H9 (cell line): ENCODE data around the gene GNA15. TPM values are rescaled to one million over a fixed set of nuclear protein-coding genes. Genes with fewer than 3 reads are reported as not detected.

Experiments
- DNase-seq: peaks from one replicate; pipeline ENCODE4 v3.0.0-alpha.2; 2017
- H2AFZ ChIP-seq: one replicate; pipeline ENCODE4 v1.6.1; 2013; ENCODE audit warnings: mild to moderate bottlenecking, low read length, control low read depth, moderate library complexity
- H2AK5ac ChIP-seq: 2 replicates; pipeline ENCODE4 v1.6.1; 2013; ENCODE audit warnings: low read length, control low read depth, mixed read lengths; ENCODE audit not compliant: insufficient read length
- H2BK120ac ChIP-seq: one replicate; pipeline ENCODE4 v1.6.1; 2013; ENCODE audit warnings: low read depth, mild to moderate bottlenecking, low read length, control low read depth, inconsistent platforms; ENCODE audit not compliant: poor library complexity, severe bottlenecking
- H2BK12ac ChIP-seq: 2 replicates; pipeline ENCODE4 v1.6.1; 2013; ENCODE audit warnings: low read length, control low read depth, mixed read lengths, low read depth; ENCODE audit not compliant: insufficient read length
- H2BK15ac ChIP-seq: 2 replicates; pipeline ENCODE4 v1.6.1; 2013; ENCODE audit warnings: low read depth, low read length, control low read depth
- H2BK20ac ChIP-seq: one replicate; pipeline ENCODE4 v1.6.1; 2013; ENCODE audit warnings: low read depth, mild to moderate bottlenecking, low read length, control low read depth, inconsistent platforms; ENCODE audit not compliant: poor library complexity, severe bottlenecking
- H2BK5ac ChIP-seq: 2 replicates; pipeline ENCODE4 v1.6.1; 2013; ENCODE audit warnings: low read length, control low read depth, mixed read lengths; ENCODE audit not compliant: insufficient read length
- H3K14ac ChIP-seq: 2 replicates; pipeline ENCODE4 v1.6.1; 2013; ENCODE audit warnings: low read length, control low read depth; ENCODE audit not compliant: insufficient read depth
- H3K18ac ChIP-seq: 2 replicates; pipeline ENCODE4 v1.6.1; 2013; ENCODE audit warnings: low read depth, mild to moderate bottlenecking, mixed read lengths, low read length, control low read depth; ENCODE audit not compliant: insufficient read length
- H3K23ac ChIP-seq: 2 replicates; pipeline ENCODE4 v1.6.1; 2013; ENCODE audit warnings: low read length, control low read depth, mixed read lengths, low read depth; ENCODE audit not compliant: insufficient read length
- H3K23me2 ChIP-seq: 2 replicates; pipeline ENCODE4 v1.6.1; 2013; ENCODE audit warnings: low read depth, mild to moderate bottlenecking, mixed read lengths, low read length, control low read depth; ENCODE audit not compliant: insufficient read length, poor library complexity, severe bottlenecking
- H3K27ac ChIP-seq: 2 replicates; pipeline ENCODE4 v1.5.1; 2013; ENCODE audit warnings: low read length, control low read depth, mixed read lengths, low read depth; ENCODE audit not compliant: insufficient read length
- H3K27me3 ChIP-seq: 2 replicates; pipeline ENCODE4 v1.6.1; 2013; ENCODE audit warnings: low read length, control low read depth, inconsistent platforms; ENCODE audit not compliant: insufficient read depth
- H3K4ac ChIP-seq: 2 replicates; pipeline ENCODE4 v1.6.1; 2013; ENCODE audit warnings: low read depth, mild to moderate bottlenecking, control low read depth, inconsistent platforms, low read length, moderate library complexity
- H3K4me1 ChIP-seq: 2 replicates; pipeline ENCODE4 v1.6.1; 2013; ENCODE audit warnings: low read length, control low read depth, inconsistent platforms; ENCODE audit not compliant: insufficient read depth
- H3K4me2 ChIP-seq: 2 replicates; pipeline ENCODE4 v1.6.1; 2013; ENCODE audit warnings: low read length, control low read depth, mixed read lengths; ENCODE audit not compliant: insufficient read length, insufficient read depth
- H3K56ac ChIP-seq: 2 replicates; pipeline ENCODE4 v1.6.1; 2013; ENCODE audit warnings: low read depth, mild to moderate bottlenecking, mixed read lengths, low read length, control low read depth; ENCODE audit not compliant: insufficient read length
- H3K79me1 ChIP-seq: 2 replicates; pipeline ENCODE4 v1.6.1; 2013; ENCODE audit warnings: low read depth, mild to moderate bottlenecking, moderate library complexity, low read length, control low read depth, inconsistent platforms; ENCODE audit not compliant: insufficient read depth, poor library complexity, severe bottlenecking
- H3K79me2 ChIP-seq: 2 replicates; pipeline ENCODE4 v1.6.1; 2013; ENCODE audit warnings: low read length, control low read depth, inconsistent platforms; ENCODE audit not compliant: insufficient read depth
- H3K9ac ChIP-seq: 2 replicates; pipeline ENCODE4 v1.6.1; 2013; ENCODE audit warnings: low read length, control low read depth, mixed read lengths; ENCODE audit not compliant: insufficient read length; ENCODE audit errors: extremely low read depth
- H3K9me3 ChIP-seq: one replicate; pipeline ENCODE4 v1.6.1; 2013; ENCODE audit warnings: low read depth, low read length, inconsistent platforms; ENCODE audit not compliant: control insufficient read depth
- H3T11ph ChIP-seq: one replicate; pipeline ENCODE4 v1.6.1; 2013; ENCODE audit warnings: mild to moderate bottlenecking, low read length, control low read depth, inconsistent platforms
- H4K20me1 ChIP-seq: one replicate; pipeline ENCODE4 v1.6.1; 2013; ENCODE audit not compliant: control insufficient read depth, insufficient read length, insufficient read depth
- H4K5ac ChIP-seq: 2 replicates; pipeline ENCODE4 v1.6.1; 2013; ENCODE audit warnings: low read depth, mild to moderate bottlenecking, mixed read lengths, low read length, control low read depth; ENCODE audit not compliant: insufficient read length
- H4K8ac ChIP-seq: replicated peaks from 2 replicates; pipeline ENCODE4 v1.6.1; 2013; ENCODE audit warnings: low read length, control low read depth, mixed read lengths, low read depth; ENCODE audit not compliant: insufficient read length
- H4K91ac ChIP-seq: 2 replicates; pipeline ENCODE4 v1.6.1; 2013; ENCODE audit warnings: low read depth, mild to moderate bottlenecking, moderate library complexity, mixed read lengths, low read length, control low read depth; ENCODE audit not compliant: insufficient read length
- H3K27ac Mint-ChIP-seq, 3 experiments: 2 replicates in 2 of 3; 3 replicates in 1 of 3; pipeline ENCODE4 v1.8.0; 2020 to 2021; ENCODE audit warnings: mixed read lengths in 3 of 3, mild to moderate bottlenecking in 1 of 3, moderate library complexity in 1 of 3
- H3K27me3 Mint-ChIP-seq: 2 replicates; pipeline ENCODE4 v1.8.0; 2021; ENCODE audit warnings: low read depth, mild to moderate bottlenecking, moderate library complexity, mixed read lengths
- H3K36me3 Mint-ChIP-seq, 3 experiments: 2 replicates in 2 of 3; 3 replicates in 1 of 3; pipeline ENCODE4 v1.8.0; 2020 to 2021; ENCODE audit warnings: low read depth in 3 of 3, mixed read lengths in 3 of 3; ENCODE audit not compliant: insufficient read depth in 1 of 3
- H3K4me1 Mint-ChIP-seq, 2 experiments: 2 replicates each; pipeline ENCODE4 v1.8.0; 2020; ENCODE audit warnings: mixed read lengths in 2 of 2
- H3K4me3 Mint-ChIP-seq, 2 experiments: 2 replicates in 1 of 2; 3 replicates in 1 of 2; pipeline ENCODE4 v1.8.0; 2020 to 2021; ENCODE audit warnings: mild to moderate bottlenecking in 2 of 2, mixed read lengths in 2 of 2, moderate library complexity in 1 of 2
- H3K9me3 Mint-ChIP-seq, 2 experiments: 2 replicates in 1 of 2; 3 replicates in 1 of 2; pipeline ENCODE4 v1.8.0; 2020; ENCODE audit warnings: mild to moderate bottlenecking in 2 of 2, mixed read lengths in 2 of 2, moderate library complexity in 1 of 2
- WGBS: extraction: QIAGEN DNeasy Blood & Tissue Kit; methylation state at CpG from one replicate; pipeline ENCODE4 v1.1.7; 2013; ENCODE audit warnings: missing lambda C conversion rate, low lambda C conversion rate, mixed read lengths; ENCODE audit not compliant: insufficient read length; ENCODE audit errors: extremely low coverage; 5-methylcytosine and 5-hydroxymethylcytosine counted together
- total RNA-seq: library from RNA; stranded (reverse); gene quantifications from 2 replicates; pipeline ENCODE4 v1.2.1, GENCODE V29; 2021
- TF ChIP-seq, protein P1 (sequence below): fragments of 200-600 bp; sonication (generic); conservative IDR thresholded peaks from 3 replicates; pipeline ENCODE4 v1.8.0; 2021; ENCODE audit warnings: antibody characterized with exemption, mild to moderate bottlenecking

GNA15 gene
- total RNA-seq, 1 experiment from 2014 or later = not detected

DNA sequence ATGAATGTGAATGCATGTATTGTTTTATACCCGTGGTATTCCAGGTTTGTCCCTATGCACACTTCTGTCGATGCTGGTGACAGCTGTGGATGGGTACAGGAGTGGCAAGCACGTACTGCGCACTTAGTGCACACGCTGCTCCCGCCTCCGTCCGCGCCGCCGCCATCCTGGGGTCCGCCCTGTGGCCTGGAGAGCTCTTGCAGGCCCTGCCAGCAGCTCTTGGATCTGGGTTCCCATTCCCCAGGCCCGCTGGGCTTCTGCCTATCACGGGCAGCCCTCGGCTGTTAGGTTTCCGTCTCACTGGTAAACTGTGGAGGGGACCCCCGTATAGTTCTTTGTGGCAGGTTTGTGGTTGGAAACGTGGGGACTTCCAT is 37.7 kb upstream of the GNA15 start:
- H3K56ac ChIP-seq = no peak overlapping the region
- H3K9me3 ChIP-seq = no peaks in the 10 kb centered on the region
- no peak overlapping the region for H3K4me2 ChIP-seq
- WGBS = no CpG with 5 or more reads among the region's 18 CpGs
- TF ChIP-seq, protein P1, sequence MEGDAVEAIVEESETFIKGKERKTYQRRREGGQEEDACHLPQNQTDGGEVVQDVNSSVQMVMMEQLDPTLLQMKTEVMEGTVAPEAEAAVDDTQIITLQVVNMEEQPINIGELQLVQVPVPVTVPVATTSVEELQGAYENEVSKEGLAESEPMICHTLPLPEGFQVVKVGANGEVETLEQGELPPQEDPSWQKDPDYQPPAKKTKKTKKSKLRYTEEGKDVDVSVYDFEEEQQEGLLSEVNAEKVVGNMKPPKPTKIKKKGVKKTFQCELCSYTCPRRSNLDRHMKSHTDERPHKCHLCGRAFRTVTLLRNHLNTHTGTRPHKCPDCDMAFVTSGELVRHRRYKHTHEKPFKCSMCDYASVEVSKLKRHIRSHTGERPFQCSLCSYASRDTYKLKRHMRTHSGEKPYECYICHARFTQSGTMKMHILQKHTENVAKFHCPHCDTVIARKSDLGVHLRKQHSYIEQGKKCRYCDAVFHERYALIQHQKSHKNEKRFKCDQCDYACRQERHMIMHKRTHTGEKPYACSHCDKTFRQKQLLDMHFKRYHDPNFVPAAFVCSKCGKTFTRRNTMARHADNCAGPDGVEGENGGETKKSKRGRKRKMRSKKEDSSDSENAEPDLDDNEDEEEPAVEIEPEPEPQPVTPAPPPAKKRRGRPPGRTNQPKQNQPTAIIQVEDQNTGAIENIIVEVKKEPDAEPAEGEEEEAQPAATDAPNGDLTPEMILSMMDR = no peak
- H3K4me1 ChIP-seq = no peaks in the 10 kb centered on the region; the same call in 1 of the 2 replicates
- H4K8ac ChIP-seq = no peak overlapping the region
- no peak overlapping the region for H3K27ac ChIP-seq
- peaks cover 26% of the 10 kb centered on the region; the same call in 1 of the 2 replicates for H3K79me2 ChIP-seq
- H4K91ac ChIP-seq = no peak overlapping the region
- Mint-ChIP-seq H3K27me3 (no peaks in the 10 kb centered on the region), H3K4me1 (peaks cover 16 to 20% of the 10 kb centered on the region in 2 experiments; a peak in 3 of 4 replicates), H3K4me3 (no peak overlapping the region), H3K27ac (no peak overlapping the region; a peak in 1 of 7 replicates), H3K9me3 (no peaks in the 10 kb centered on the region), H3K36me3 (no peaks in the 10 kb centered on the region)
- H2BK12ac ChIP-seq = no peak overlapping the region
- H4K5ac ChIP-seq = no peak overlapping the region
- no peak overlapping the region for H2BK20ac ChIP-seq
- H3K23ac ChIP-seq = no peak overlapping the region
- no peak overlapping the region for H3K18ac ChIP-seq
- peaks cover 20% of the 10 kb centered on the region for H3K23me2 ChIP-seq
- no peak overlapping the region for H3K4ac ChIP-seq
- no peak overlapping the region for H3K9ac ChIP-seq
- H2BK120ac ChIP-seq = no peak overlapping the region
- H2BK15ac ChIP-seq = no peak overlapping the region
- no peak overlapping the region for H3T11ph ChIP-seq
- peaks cover 10% of the 10 kb centered on the region for H4K20me1 ChIP-seq
- peaks cover 19% of the 10 kb centered on the region for H3K79me1 ChIP-seq
- H3K27me3 ChIP-seq = no peaks in the 10 kb centered on the region
- no peak overlapping the region for H2AFZ ChIP-seq
- H3K14ac ChIP-seq = no peak overlapping the region
- H2AK5ac ChIP-seq = no peak overlapping the region
- no peak overlapping the region for H2BK5ac ChIP-seq
- no peak for DNase-seq
